Anterior cingulate cortex (tissue), 58 donors: ENCODE measurements around the gene ZNF423.

ENCODE experiments used
- DNase-seq, 58 donors: peaks; one replicate each; lab custom pipeline; 2025; lab: John Stamatoyannopoulos, UW

Gene ZNF423

GRCh38 chr16:49619811-49620157, 236.1 kb downstream of the ZNF423 start:
- no peak for DNase-seq

GRCh38 chr16:49618955-49619354, 237.0 kb downstream of the ZNF423 start:
- DNase-seq, result no peak

- no peak for DNase-seq
Measured at GRCh38 chr16:49617710-49618330, 238.1 kb downstream of the ZNF423 start.

GRCh38 chr16:49617016-49617629, 238.8 kb downstream of the ZNF423 start:
- no peak for DNase-seq

- DNase-seq, result no peak
Measured at GRCh38 chr16:49615576-49615975, 240.3 kb downstream of the ZNF423 start.

GRCh38 chr16:49610983-49611382, 244.9 kb downstream of the ZNF423 start:
- DNase-seq, result no peak

- DNase-seq, result peak in 4 of 58 donors; percentile 15 to 38 (median 23)
Measured at GRCh38 chr16:49608779-49609178, 247.1 kb downstream of the ZNF423 start.

- DNase-seq, result no peak
Measured at GRCh38 chr16:49608098-49608497, 247.8 kb downstream of the ZNF423 start.

GRCh38 chr16:49605536-49606254, 250.2 kb downstream of the ZNF423 start:
- no peak for DNase-seq

- no peak for DNase-seq
Measured at GRCh38 chr16:49604602-49605001, 251.3 kb downstream of the ZNF423 start.

GRCh38 chr16:49603956-49604355, 252.0 kb downstream of the ZNF423 start:
- DNase-seq, result no peak

GRCh38 chr16:49602976-49603310, 253.0 kb downstream of the ZNF423 start:
- DNase-seq, result no peak

- DNase-seq, result peak in 10 of 58 donors; percentile 6 to 51 (median 17)
Measured at GRCh38 chr16:49602201-49602975, 253.5 kb downstream of the ZNF423 start.

- no peak for DNase-seq
Measured at GRCh38 chr16:49601576-49601975, 254.3 kb downstream of the ZNF423 start.

- no peak for DNase-seq
Measured at GRCh38 chr16:49600976-49601375, 254.9 kb downstream of the ZNF423 start.

- no peak for DNase-seq
Measured at GRCh38 chr16:49600536-49600935, 255.4 kb downstream of the ZNF423 start.

- DNase-seq, result no peak
Measured at GRCh38 chr16:49599704-49600103, 256.2 kb downstream of the ZNF423 start.

GRCh38 chr16:49599281-49599680, 256.6 kb downstream of the ZNF423 start:
- no peak for DNase-seq

- no peak for DNase-seq
Measured at GRCh38 chr16:49598383-49599170, 257.3 kb downstream of the ZNF423 start.

GRCh38 chr16:49597796-49598195, 258.1 kb downstream of the ZNF423 start:
- no peak for DNase-seq
